ENCODE data around the gene LYPD3. TPM values are rescaled to one million over a fixed set of nuclear protein-coding genes. Genes with fewer than 3 reads are reported as not detected.

Gene LYPD3
- polyA plus RNA-seq, 4 donors = 1.4 to 3.4 (median 1.9) TPM

Other genes starting within 250 kb of the LYPD3 start
- not detected for gene PSG9, start 196.1 kb downstream of the LYPD3 start, polyA plus RNA-seq (ENCODE audit: insufficient read length in 4 of 4)
- gene CD177, start 111.9 kb downstream of the LYPD3 start, polyA plus RNA-seq (ENCODE audit: insufficient read length in 4 of 4) = under 1 TPM in 2 of 4 donors, not detected in 2; 0.40 to 0.44 TPM
- gene TEX101, start 50.7 kb downstream of the LYPD3 start, polyA plus RNA-seq (ENCODE audit: insufficient read length in 4 of 4) = under 1 TPM in 1 of 4 donors, not detected in 3; 0.06 TPM
- 10 to 100 TPM in 2 of 4 donors, 1 to 10 TPM in 2; 7.1 to 14.1 (median 10.7) TPM for gene PHLDB3, start 39.1 kb upstream of the LYPD3 start, polyA plus RNA-seq (ENCODE audit: insufficient read length in 4 of 4)
- 10 to 100 TPM; 25.9 to 31.4 (median 26.7) TPM for gene ETHE1, start 61.6 kb upstream of the LYPD3 start, polyA plus RNA-seq (ENCODE audit: insufficient read length in 4 of 4)
- gene ZNF575, start 67.6 kb upstream of the LYPD3 start, polyA plus RNA-seq (ENCODE audit: insufficient read length in 4 of 4) = 1 to 10 TPM; 1.9 to 3.4 (median 2.4) TPM
- gene XRCC1, start 109.9 kb upstream of the LYPD3 start, polyA plus RNA-seq (ENCODE audit: insufficient read length in 4 of 4) = 10 to 100 TPM; 61.7 to 75.0 (median 62.2) TPM
- gene PINLYP, start 110.2 kb upstream of the LYPD3 start, polyA plus RNA-seq (ENCODE audit: insufficient read length in 4 of 4) = 10 to 100 TPM; 17.8 to 25.7 (median 18.7) TPM
- 10 to 100 TPM; 10.6 to 22.6 (median 16.5) TPM for gene IRGQ, start 130.5 kb upstream of the LYPD3 start, polyA plus RNA-seq (ENCODE audit: insufficient read length in 4 of 4)
- gene ZNF576, start 131.0 kb upstream of the LYPD3 start, polyA plus RNA-seq (ENCODE audit: insufficient read length in 4 of 4) = 10 to 100 TPM; 10.8 to 17.6 (median 13.7) TPM
- gene SRRM5, start 146.5 kb upstream of the LYPD3 start, polyA plus RNA-seq (ENCODE audit: insufficient read length in 4 of 4) = 1 to 10 TPM in 2 of 4 donors, under 1 TPM in 2; 0.31 to 2.4 (median 1.2) TPM
- 100 to 1,000 TPM in 3 of 4 donors, 10 to 100 TPM in 1; 85.7 to 145 (median 117) TPM for gene ZNF428, start 154.0 kb upstream of the LYPD3 start, polyA plus RNA-seq (ENCODE audit: insufficient read length in 4 of 4)
- 10 to 100 TPM; 43.2 to 56.9 (median 54.9) TPM for gene CADM4, start 174.2 kb upstream of the LYPD3 start, polyA plus RNA-seq (ENCODE audit: insufficient read length in 4 of 4)
- 10 to 100 TPM in 2 of 4 donors, 1 to 10 TPM in 2; 6.7 to 14.2 (median 10.4) TPM for gene PLAUR, start 204.6 kb upstream of the LYPD3 start, polyA plus RNA-seq (ENCODE audit: insufficient read length in 4 of 4)

Data from left renal cortex interstitium (tissue), 4 donors.